KBM-7 (cell line): ENCODE data around the gene SLC25A33.
"Not testable (repeated sequence)": the region's sequence is repeated elsewhere in the genome, so short reads cannot be mapped to it uniquely, and the experiment has no call there.

Source experiments
- DNase-seq: peaks from one replicate; pipeline ENCODE4 v3.0.0-alpha.2; 2015
- in situ Hi-C: fragments of 300-500 bp; cut with MboI; formaldehyde crosslinking; loops from 2 replicates; pipeline ENCODE4 v1.14.3; 2020; ENCODE audit warnings: low sequenced_read_pairs, low pct_unique_long_range_greater_than_20kb, mixed read lengths

The SLC25A33 gene

GRCh38 chr1:9539165-9539828, at the start of gene SLC25A33:
TSS of gene SLC25A33 (plus strand) at chr1:9539465. CDS start at chr1:9539692, 227 bp downstream.
- peak; percentile 97 for DNase-seq
- in situ Hi-C loops = no loop called here

- in situ Hi-C loops = no loop called here
- peak; percentile 82 for DNase-seq
These were observed 48.5 kb upstream of the SLC25A33 start for GRCh38 chr1:9490605-9491339.

- DNase-seq = no peak
- in situ Hi-C loops = no loop called here
These were observed 45.9 kb upstream of the SLC25A33 start for GRCh38 chr1:9493326-9493725.

GRCh38 chr1:9494936-9495758, 44.1 kb upstream of the SLC25A33 start:
- in situ Hi-C loops = no loop called here
- DNase-seq = peak; percentile 73

- no peak for DNase-seq
- in situ Hi-C loops = no loop called here
These were observed 43.4 kb upstream of the SLC25A33 start for GRCh38 chr1:9495854-9496374.

GRCh38 chr1:9500756-9501754, 38.2 kb upstream of the SLC25A33 start:
- in situ Hi-C loops = loop anchor here (10.0 kb wide), 1 partner anchor 56 kb away; no protein-coding TSS in a partner anchor
- DNase-seq = no peak

- in situ Hi-C loops = loop anchor here (10.0 kb wide), 1 partner anchor 58 kb away; no protein-coding TSS in a partner anchor
- DNase-seq = no peak
These were observed 36.1 kb upstream of the SLC25A33 start for GRCh38 chr1:9503001-9503675.

GRCh38 chr1:9505143-9505542, 34.1 kb upstream of the SLC25A33 start:
- no peak for DNase-seq
- in situ Hi-C loops = loop anchor here (10.0 kb wide), 1 partner anchor 60 kb away; no protein-coding TSS in a partner anchor

GRCh38 chr1:9506901-9507300, 32.4 kb upstream of the SLC25A33 start:
- no peak for DNase-seq
- in situ Hi-C loops = loop anchor here (10.0 kb wide), 1 partner anchor 62 kb away; no protein-coding TSS in a partner anchor

GRCh38 chr1:9510130-9510529, 29.1 kb upstream of the SLC25A33 start:
- in situ Hi-C loops = no loop called here
- DNase-seq = peak; percentile 43

GRCh38 chr1:9515550-9515949, 23.7 kb upstream of the SLC25A33 start:
- in situ Hi-C loops, DNase-seq: not testable (repeated sequence)

- DNase-seq = no peak
- in situ Hi-C loops = no loop called here
These were observed 20.7 kb upstream of the SLC25A33 start for GRCh38 chr1:9518454-9518998.

GRCh38 chr1:9520411-9520810, 18.9 kb upstream of the SLC25A33 start:
- in situ Hi-C loops = no loop called here

GRCh38 chr1:9529190-9529589, 10.1 kb upstream of the SLC25A33 start:
- in situ Hi-C loops = no loop called here
- no peak for DNase-seq

More at GRCh38 chr1:9520411-9520810, 18.9 kb upstream of the SLC25A33 start:
- no peak for DNase-seq

- in situ Hi-C loops = no loop called here
- no peak for DNase-seq
These were observed 8.9 kb upstream of the SLC25A33 start for GRCh38 chr1:9530320-9530719.

GRCh38 chr1:9534953-9535352, 4.3 kb upstream of the SLC25A33 start:
- in situ Hi-C loops = no loop called here
- DNase-seq = no peak

GRCh38 chr1:9536301-9536700, 3.0 kb upstream of the SLC25A33 start:
- no peak for DNase-seq
- in situ Hi-C loops = no loop called here
